Bronchial epithelial cell (primary cell): ENCODE data around the gene LDAH. TPM values are rescaled to one million over a fixed set of nuclear protein-coding genes. Genes with fewer than 3 reads are reported as not detected.

Experiments used
- DNase-seq: peaks from one replicate; pipeline ENCODE4 v3.0.0-alpha.2; 2010; ENCODE audit warnings: low read depth
- FAIRE-seq: peaks from 2 replicates; lab custom pipeline; 2011; peaks lifted over from hg19 to GRCh38; lab: Jason Lieb, UNC
- H3K27me3 ChIP-seq: 2 replicates; pipeline ENCODE4 v1.5.1; 2011; ENCODE audit warnings: low read length; ENCODE audit not compliant: control insufficient read depth, insufficient read depth
- H3K36me3 ChIP-seq: 2 replicates; pipeline ENCODE4 v1.5.1; 2011; ENCODE audit warnings: low read length; ENCODE audit not compliant: control insufficient read depth, insufficient read depth
- H3K4me3 ChIP-seq: 2 replicates; pipeline ENCODE4 v1.5.1; 2011; ENCODE audit warnings: mild to moderate bottlenecking, low read depth, low read length, control low read depth
- CTCF ChIP-seq: IDR thresholded peaks from 2 replicates; pipeline ENCODE4 v1.5.1; 2011; ENCODE audit warnings: mild to moderate bottlenecking, moderate library complexity, low read length, control low read depth, inconsistent platforms; ENCODE audit not compliant: insufficient read depth, severe bottlenecking
- total RNA-seq: library from RNA; depleted of rRNA; stranded (reverse); fragments of >200 nt; gene quantifications from 2 replicates; pipeline ENCODE4 v1.2.1, GENCODE V29; 2014

The LDAH gene
- total RNA-seq, 1 donor from 2014 or later: 8.4 TPM

GRCh38 chr2:20661421-20662307 is 161.2 kb downstream of the LDAH start:
- TF ChIP-seq CTCF: peak; percentile 98
- H3K4me3 ChIP-seq: no peak overlapping the region
- FAIRE-seq: peak; percentile 91
- H3K36me3 ChIP-seq: no peaks in the 10 kb centered on the region
- peaks cover 33% of the 10 kb centered on the region for H3K27me3 ChIP-seq
- DNase-seq: peak; percentile 75

GRCh38 chr2:20660506-20661420 is 162.1 kb downstream of the LDAH start:
- no peak for TF ChIP-seq CTCF
- H3K4me3 ChIP-seq: no peak overlapping the region
- H3K36me3 ChIP-seq: no peaks in the 10 kb centered on the region
- DNase-seq (peak; percentile 83), FAIRE-seq (peak; percentile 28)
- peaks cover 25% of the 10 kb centered on the region for H3K27me3 ChIP-seq

GRCh38 chr2:20657522-20658235 is 165.2 kb downstream of the LDAH start:
- DNase-seq: no peak
- Histone ChIP-seq H3K27me3 (no peaks in the 10 kb centered on the region), H3K36me3 (no peaks in the 10 kb centered on the region), H3K4me3 (no peak overlapping the region)
- FAIRE-seq: no peak
- TF ChIP-seq CTCF: no peak

GRCh38 chr2:20656561-20656960 is 166.3 kb downstream of the LDAH start:
- DNase-seq: no peak
- no peak overlapping the region for H3K4me3 ChIP-seq
- no peaks in the 10 kb centered on the region for H3K27me3 ChIP-seq
- no peaks in the 10 kb centered on the region for H3K36me3 ChIP-seq
- FAIRE-seq: no peak
- no peak for TF ChIP-seq CTCF

- TF ChIP-seq CTCF: no peak
- Histone ChIP-seq H3K4me3 (no peak overlapping the region), H3K36me3 (no peaks in the 10 kb centered on the region), H3K27me3 (no peaks in the 10 kb centered on the region)
- DNase-seq (no peak), FAIRE-seq (no peak)
Measured at GRCh38 chr2:20654535-20654813, 168.4 kb downstream of the LDAH start.
